Measurements from ENCODE around the gene INHA. TPM values are rescaled to one million over a fixed set of nuclear protein-coding genes. Genes with fewer than 3 reads are reported as not detected.

The INHA gene, protein sequence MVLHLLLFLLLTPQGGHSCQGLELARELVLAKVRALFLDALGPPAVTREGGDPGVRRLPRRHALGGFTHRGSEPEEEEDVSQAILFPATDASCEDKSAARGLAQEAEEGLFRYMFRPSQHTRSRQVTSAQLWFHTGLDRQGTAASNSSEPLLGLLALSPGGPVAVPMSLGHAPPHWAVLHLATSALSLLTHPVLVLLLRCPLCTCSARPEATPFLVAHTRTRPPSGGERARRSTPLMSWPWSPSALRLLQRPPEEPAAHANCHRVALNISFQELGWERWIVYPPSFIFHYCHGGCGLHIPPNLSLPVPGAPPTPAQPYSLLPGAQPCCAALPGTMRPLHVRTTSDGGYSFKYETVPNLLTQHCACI
- total RNA-seq (2021) = 0.24 and 0.31 TPM in 2 replicates
- long read RNA-seq = 0 reads

- peak within 1 kb of the TSS; percentile 5 for H3K4me2 ChIP-seq (ENCODE audit: insufficient read depth, insufficient read length, low read length)
- no peaks in the 10 kb centered on the region; the same call in 1 of the 2 replicates for H3K27me3 ChIP-seq (ENCODE audit: insufficient read depth, low read length)
- TF ChIP-seq CTCF (conservative IDR thresholded peaks at IDR 0.05) = no peak
- H4K5ac ChIP-seq (ENCODE audit: insufficient read length, low read depth, low read length) = no peak within 1 kb of the TSS
- peak within 1 kb of the TSS; percentile 40; the same call in 1 of the 2 replicates for H3K14ac ChIP-seq (ENCODE audit: insufficient read depth, low read length)
- H3K4me1 ChIP-seq (ENCODE audit: insufficient read depth, low read length) = peaks cover 5% of the 10 kb centered on the region; the same call in 1 of the 2 replicates
- H3K27ac Mint-ChIP-seq = peak within 1 kb of the TSS in 2 of 3 experiments; percentile 22 to 64; a peak in 4 of 7 replicates
- H3K56ac ChIP-seq (ENCODE audit: insufficient read length, low read depth, low read length) = no peak within 1 kb of the TSS
- H3K4me1 Mint-ChIP-seq = peaks cover 47 to 59% of the 10 kb centered on the region in 2 experiments
- no peaks in the 10 kb centered on the region for H4K20me1 ChIP-seq (ENCODE audit: control insufficient read depth, insufficient read depth, insufficient read length)
- H3K9me3 Mint-ChIP-seq = no peaks in the 10 kb centered on the region; a peak in 1 of 5 replicates
- no peak within 1 kb of the TSS for H2BK20ac ChIP-seq (ENCODE audit: low read depth, low read length, poor library complexity, severe bottlenecking)
- DNase-seq = no peak
- no peak within 1 kb of the TSS for H2BK12ac ChIP-seq (ENCODE audit: insufficient read length, low read depth, low read length)
- H4K8ac ChIP-seq (replicated peaks; ENCODE audit: insufficient read length, low read depth, low read length) = no peak within 1 kb of the TSS
- no peak within 1 kb of the TSS for H2BK15ac ChIP-seq (ENCODE audit: low read depth, low read length)
- no peaks in the 10 kb centered on the region for H3K79me2 ChIP-seq (ENCODE audit: insufficient read depth, low read length)
- no peak within 1 kb of the TSS for H2AK5ac ChIP-seq (ENCODE audit: insufficient read length, low read length)
- no peak within 1 kb of the TSS for H2AFZ ChIP-seq (ENCODE audit: low read length)
- no peak within 1 kb of the TSS for H3K23ac ChIP-seq (ENCODE audit: insufficient read length, low read depth, low read length)
- H3K23me2 ChIP-seq (ENCODE audit: insufficient read length, low read depth, low read length, poor library complexity, severe bottlenecking) = peaks cover 7% of the 10 kb centered on the region
- peaks cover 20% of the 10 kb centered on the region for H3K27me3 Mint-ChIP-seq (ENCODE audit: low read depth)
- WGBS (ENCODE audit: extremely low coverage, insufficient read length, low lambda C conversion rate) = no CpG with 5 or more reads among the region's 13 CpGs
- no peak within 1 kb of the TSS for H2BK120ac ChIP-seq (ENCODE audit: low read depth, low read length, poor library complexity, severe bottlenecking)
- no peak within 1 kb of the TSS for H2BK5ac ChIP-seq (ENCODE audit: insufficient read length, low read length)
- no peaks in the 10 kb centered on the region for H3K9me3 ChIP-seq (ENCODE audit: control insufficient read depth, low read depth, low read length)
- H3T11ph ChIP-seq (ENCODE audit: low read length) = no peak within 1 kb of the TSS
- H4K91ac ChIP-seq (ENCODE audit: insufficient read length, low read depth, low read length) = no peak within 1 kb of the TSS
- peak within 1 kb of the TSS; percentile 60 to 70 for H3K4me3 Mint-ChIP-seq
- H3K4ac ChIP-seq (ENCODE audit: low read depth, low read length) = no peak within 1 kb of the TSS
- H3K9ac ChIP-seq (ENCODE audit: extremely low read depth, insufficient read length, low read length) = no peak within 1 kb of the TSS
- peaks cover 22 to 26% (median 25%) of the 10 kb centered on the region in 3 experiments for H3K36me3 Mint-ChIP-seq (ENCODE audit: insufficient read depth in 1 of 3, low read depth in 3 of 3)
- H3K27ac ChIP-seq (ENCODE audit: insufficient read length, low read depth, low read length) = no peak within 1 kb of the TSS
- H3K18ac ChIP-seq (ENCODE audit: insufficient read length, low read depth, low read length) = peak within 1 kb of the TSS; percentile 2
- no peaks in the 10 kb centered on the region for H3K79me1 ChIP-seq (ENCODE audit: insufficient read depth, low read depth, low read length, poor library complexity, severe bottlenecking)
These were observed at the start of gene INHA for GRCh38 chr2:219572237-219573001. Gene INHA (plus strand): TSS chr2:219572310. CDS start chr2:219572375, 65 bp downstream.
